Measurements from ENCODE around the gene CEND1.

CEND1 gene

DNA sequence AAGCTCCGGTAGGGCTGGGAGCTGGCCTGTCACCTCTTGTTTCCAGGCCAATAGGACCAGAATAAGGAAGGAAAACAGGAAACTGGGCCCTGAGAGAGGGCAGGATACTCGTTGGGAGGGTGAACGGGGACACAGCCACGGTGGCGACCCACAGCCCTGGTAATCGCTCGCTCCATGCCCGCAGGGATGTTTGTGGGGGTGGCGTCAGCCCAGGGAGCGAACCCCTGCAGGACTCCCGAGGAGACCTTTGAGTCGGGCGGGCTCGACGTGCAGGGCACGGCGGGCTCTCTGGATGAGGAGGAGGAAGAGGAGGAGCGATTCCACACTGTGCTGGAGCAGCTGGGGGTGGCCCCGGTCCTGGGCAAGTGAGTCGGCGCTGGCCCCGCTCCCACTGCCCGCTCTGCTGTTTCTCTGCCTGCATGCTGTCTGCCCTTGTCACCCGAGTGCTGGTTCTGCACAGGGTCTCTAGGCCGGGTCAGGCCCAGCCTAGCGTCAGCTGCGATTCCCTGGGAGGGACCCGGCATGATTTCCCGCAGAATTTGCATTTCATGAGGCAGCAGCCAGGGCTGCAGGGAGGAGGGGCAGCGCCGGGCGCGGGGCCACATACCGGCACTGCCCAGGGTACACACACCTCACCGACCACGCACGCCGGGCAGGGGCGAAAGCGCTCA, 39.4 kb upstream of the CEND1 start:
- Histone ChIP-seq H3K27ac (no peak overlapping the region), H3K27me3 (replicated peaks) (no peaks in the 10 kb centered on the region), H3K36me3 (replicated peaks) (peaks cover 12% of the 10 kb centered on the region), H3K4me3 (ENCODE audit: low read depth, low read length) (peak overlapping the region; percentile 42)
- no peak for DNase-seq
- TF ChIP-seq, protein P1, sequence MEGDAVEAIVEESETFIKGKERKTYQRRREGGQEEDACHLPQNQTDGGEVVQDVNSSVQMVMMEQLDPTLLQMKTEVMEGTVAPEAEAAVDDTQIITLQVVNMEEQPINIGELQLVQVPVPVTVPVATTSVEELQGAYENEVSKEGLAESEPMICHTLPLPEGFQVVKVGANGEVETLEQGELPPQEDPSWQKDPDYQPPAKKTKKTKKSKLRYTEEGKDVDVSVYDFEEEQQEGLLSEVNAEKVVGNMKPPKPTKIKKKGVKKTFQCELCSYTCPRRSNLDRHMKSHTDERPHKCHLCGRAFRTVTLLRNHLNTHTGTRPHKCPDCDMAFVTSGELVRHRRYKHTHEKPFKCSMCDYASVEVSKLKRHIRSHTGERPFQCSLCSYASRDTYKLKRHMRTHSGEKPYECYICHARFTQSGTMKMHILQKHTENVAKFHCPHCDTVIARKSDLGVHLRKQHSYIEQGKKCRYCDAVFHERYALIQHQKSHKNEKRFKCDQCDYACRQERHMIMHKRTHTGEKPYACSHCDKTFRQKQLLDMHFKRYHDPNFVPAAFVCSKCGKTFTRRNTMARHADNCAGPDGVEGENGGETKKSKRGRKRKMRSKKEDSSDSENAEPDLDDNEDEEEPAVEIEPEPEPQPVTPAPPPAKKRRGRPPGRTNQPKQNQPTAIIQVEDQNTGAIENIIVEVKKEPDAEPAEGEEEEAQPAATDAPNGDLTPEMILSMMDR (IDR thresholded peaks at IDR 0.05; ENCODE audit: low read depth, low read length, missing control alignments) = no peak
- in situ Hi-C loops (cut with HindIII; ENCODE audit: low pct_ligation_motif_present, low sequenced_read_pairs) = no loop called here

DNA sequence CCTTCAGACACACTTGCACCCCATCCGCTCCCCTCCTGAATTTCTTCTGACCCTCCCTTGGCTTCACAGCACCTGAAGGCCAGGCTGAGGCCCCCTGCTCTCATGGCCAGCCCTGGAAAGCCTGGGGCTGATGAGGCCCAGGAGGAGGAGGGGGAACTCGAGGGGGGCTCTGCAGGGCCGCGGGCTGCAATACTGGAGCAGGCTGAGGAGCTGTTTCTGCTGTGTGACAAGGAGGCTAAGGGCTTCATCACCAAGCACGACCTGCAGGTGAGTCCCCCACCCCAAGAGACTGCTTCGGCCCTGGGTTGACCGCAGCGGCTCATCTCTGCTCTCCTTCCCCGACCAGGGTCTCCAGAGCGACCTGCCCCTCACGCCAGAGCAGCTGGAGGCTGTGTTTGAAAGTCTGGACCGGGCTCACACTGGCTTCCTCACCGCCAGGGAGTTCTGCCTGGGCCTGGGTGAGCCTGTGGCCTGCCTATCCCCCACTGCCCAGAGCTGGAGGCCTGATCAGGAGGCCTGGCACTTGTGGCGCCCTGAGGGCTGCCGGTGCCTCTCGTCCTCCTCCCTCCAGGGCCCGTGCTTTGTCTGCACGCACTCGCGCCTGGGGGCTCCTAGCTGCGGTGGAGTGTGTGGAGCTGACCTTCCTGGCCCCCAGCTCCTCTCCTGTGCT, 38.8 kb upstream of the CEND1 start:
- Histone ChIP-seq H3K27me3 (replicated peaks) (no peaks in the 10 kb centered on the region), H3K36me3 (replicated peaks) (peaks cover 18% of the 10 kb centered on the region), H3K27ac (no peak overlapping the region), H3K4me3 (ENCODE audit: low read depth, low read length) (no peak overlapping the region)
- TF ChIP-seq, protein P1 (IDR thresholded peaks at IDR 0.05; ENCODE audit: low read depth, low read length, missing control alignments) = no peak
- no peak for DNase-seq
- in situ Hi-C loops (cut with HindIII; ENCODE audit: low pct_ligation_motif_present, low sequenced_read_pairs) = no loop called here

DNA sequence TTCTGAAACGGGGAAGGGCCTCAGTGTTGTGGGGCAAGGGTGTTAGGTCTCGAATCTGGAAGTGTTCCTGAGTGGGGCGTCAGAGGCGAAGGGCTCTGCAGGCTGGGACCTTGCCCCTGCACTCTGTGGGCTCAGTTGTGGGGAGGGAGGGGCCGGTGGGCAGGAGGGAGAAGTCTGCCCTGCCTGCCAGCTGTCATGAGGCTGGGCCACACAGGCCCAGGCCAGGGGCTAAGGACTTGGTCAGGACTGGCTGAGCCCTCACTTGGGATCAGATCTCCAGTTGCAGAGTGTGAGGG, 38.0 kb upstream of the CEND1 start, which contains the start of gene CRACR2B:
Gene CRACR2B, plus strand, starts transcription at position 23 of the 296 bp plus-strand sequence. CDS start 689 bp downstream, outside the sequence.
- no peak for DNase-seq
- peaks cover 18% of the 10 kb centered on the region for H3K36me3 ChIP-seq (replicated peaks)
- no peaks in the 10 kb centered on the region for H3K27me3 ChIP-seq (replicated peaks)
- no peak within 1 kb of the TSS for H3K4me3 ChIP-seq (ENCODE audit: low read depth, low read length)
- in situ Hi-C loops (cut with HindIII; ENCODE audit: low pct_ligation_motif_present, low sequenced_read_pairs) = no loop called here
- no peak within 1 kb of the TSS for H3K27ac ChIP-seq
- TF ChIP-seq, protein P1 (IDR thresholded peaks at IDR 0.05; ENCODE audit: low read depth, low read length, missing control alignments) = no peak

DNA sequence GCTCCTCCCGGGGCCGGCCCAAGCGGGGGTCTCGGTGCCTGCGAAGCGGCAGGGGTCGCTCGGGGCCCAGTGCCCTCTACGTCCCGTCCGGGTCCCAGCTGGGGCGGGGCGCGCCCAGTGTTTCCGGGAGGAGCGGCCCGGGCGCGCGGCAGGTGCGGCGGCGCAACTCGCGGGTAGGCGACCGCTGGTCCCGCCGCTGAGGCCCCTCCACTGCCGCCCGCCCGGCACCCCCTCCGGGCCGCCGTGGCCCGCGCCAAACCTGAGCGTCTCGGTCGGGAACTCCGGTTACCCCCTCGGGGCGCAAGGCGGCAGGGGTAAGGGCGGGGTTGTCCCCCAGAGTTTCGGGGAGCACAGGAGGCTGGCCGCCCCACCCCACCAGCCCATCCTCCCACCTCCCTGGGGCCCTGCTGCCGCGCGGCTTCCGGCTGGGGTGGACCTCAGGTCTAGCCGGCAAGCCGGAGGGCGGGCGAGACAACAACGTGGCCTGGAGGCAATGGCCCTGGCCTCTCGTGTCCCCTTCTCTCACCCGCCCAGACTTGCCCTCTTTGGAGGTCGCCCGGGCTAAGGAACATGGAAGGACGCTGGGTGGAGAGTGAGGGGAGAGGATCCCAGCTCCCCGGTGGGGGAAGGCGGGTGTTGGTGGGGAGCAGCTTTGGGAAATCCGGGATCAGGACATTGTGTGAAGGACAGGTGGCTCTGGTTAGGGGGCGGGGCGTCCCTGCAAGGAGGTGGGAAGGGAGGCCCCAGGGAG, 37.4 kb upstream of the CEND1 start:
- DNase-seq = no peak
- TF ChIP-seq, protein P1 (IDR thresholded peaks at IDR 0.05; ENCODE audit: low read depth, low read length, missing control alignments) = no peak
- Histone ChIP-seq H3K27me3 (replicated peaks) (no peaks in the 10 kb centered on the region), H3K36me3 (replicated peaks) (peaks cover 18% of the 10 kb centered on the region), H3K4me3 (ENCODE audit: low read depth, low read length) (no peak overlapping the region), H3K27ac (no peak overlapping the region)
- in situ Hi-C loops (cut with HindIII; ENCODE audit: low pct_ligation_motif_present, low sequenced_read_pairs) = no loop called here

DNA sequence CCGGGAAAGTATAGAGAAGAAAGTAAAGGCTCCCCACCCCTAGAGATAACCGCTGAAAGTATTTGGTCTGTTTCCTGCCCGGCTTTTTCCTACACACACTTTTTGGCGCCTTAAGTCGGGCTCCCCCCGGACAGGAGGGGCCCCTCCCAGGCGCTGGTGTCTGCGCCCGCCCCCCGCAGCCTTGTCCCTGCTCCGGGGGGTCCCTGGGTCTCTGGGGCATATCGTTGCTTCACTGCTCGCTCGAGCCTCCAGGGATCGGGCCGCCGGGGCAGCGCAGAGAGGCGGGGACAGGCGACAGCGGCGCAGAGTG, 36.9 kb upstream of the CEND1 start:
- no peaks in the 10 kb centered on the region for H3K27me3 ChIP-seq (replicated peaks)

More for the DNA sequence above, 36.9 kb upstream of the CEND1 start:
- Histone ChIP-seq H3K27ac (no peak overlapping the region), H3K36me3 (replicated peaks) (peaks cover 18% of the 10 kb centered on the region), H3K4me3 (ENCODE audit: low read depth, low read length) (no peak overlapping the region)
- TF ChIP-seq, protein P1 (IDR thresholded peaks at IDR 0.05; ENCODE audit: low read depth, low read length, missing control alignments) = no peak
- no peak for DNase-seq
- in situ Hi-C loops (cut with HindIII; ENCODE audit: low pct_ligation_motif_present, low sequenced_read_pairs) = no loop called here

Measured in brain microvascular endothelial cell (primary cell).